GM19328 (cell line): ENCODE results near the gene EEFSEC.

Experiments used
- ATAC-seq: cut with Tn5 transposase; IDR thresholded peaks from one replicate; pipeline ENCODE4 v1.9.1; 2021; ENCODE audit warnings: mild to moderate bottlenecking, moderate library complexity; ENCODE audit not compliant: unreplicated experiment

Gene EEFSEC

GRCh38 chr3:128270559-128271492, 117.5 kb downstream of the EEFSEC start:
- ATAC-seq = no peak

- no peak for ATAC-seq
Measured at GRCh38 chr3:128271536-128272332, 118.5 kb downstream of the EEFSEC start.

DNA sequence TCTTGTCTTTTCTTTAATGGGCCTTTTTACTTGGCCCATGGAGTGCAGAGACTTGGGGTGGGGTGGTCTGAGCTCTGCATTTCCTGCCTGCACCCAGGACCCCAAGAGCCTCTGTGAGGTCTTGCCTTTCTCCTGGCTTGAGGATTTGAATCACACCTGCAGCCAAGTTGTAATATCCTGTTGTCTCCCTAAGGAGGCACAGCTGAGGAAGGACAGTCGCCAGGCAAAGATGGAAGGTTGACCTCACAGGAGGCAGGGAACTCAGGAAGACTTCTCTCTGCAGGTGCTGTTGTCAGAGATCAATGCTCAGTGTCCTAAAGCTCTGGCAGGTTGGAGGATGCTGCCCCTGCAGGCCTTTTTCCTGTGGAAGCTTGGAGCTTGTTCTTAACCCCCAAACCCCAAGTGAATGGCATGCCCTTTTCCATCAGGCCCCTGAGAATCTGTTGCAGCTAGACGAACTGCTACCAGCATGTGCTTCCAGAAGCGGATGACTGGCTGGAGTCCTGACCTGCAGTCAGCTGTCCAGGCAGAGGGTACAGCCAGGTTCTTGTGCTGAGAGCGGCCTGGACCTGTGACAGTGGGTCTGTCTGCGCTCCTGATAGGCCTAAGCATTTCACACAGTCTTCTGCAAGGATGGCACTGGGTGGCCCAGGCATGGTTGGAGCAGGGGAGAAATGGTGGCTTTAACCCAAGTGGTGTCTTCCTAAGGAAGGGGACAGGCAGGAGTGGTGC, 120.0 kb downstream of the EEFSEC start:
- ATAC-seq = no peak

DNA sequence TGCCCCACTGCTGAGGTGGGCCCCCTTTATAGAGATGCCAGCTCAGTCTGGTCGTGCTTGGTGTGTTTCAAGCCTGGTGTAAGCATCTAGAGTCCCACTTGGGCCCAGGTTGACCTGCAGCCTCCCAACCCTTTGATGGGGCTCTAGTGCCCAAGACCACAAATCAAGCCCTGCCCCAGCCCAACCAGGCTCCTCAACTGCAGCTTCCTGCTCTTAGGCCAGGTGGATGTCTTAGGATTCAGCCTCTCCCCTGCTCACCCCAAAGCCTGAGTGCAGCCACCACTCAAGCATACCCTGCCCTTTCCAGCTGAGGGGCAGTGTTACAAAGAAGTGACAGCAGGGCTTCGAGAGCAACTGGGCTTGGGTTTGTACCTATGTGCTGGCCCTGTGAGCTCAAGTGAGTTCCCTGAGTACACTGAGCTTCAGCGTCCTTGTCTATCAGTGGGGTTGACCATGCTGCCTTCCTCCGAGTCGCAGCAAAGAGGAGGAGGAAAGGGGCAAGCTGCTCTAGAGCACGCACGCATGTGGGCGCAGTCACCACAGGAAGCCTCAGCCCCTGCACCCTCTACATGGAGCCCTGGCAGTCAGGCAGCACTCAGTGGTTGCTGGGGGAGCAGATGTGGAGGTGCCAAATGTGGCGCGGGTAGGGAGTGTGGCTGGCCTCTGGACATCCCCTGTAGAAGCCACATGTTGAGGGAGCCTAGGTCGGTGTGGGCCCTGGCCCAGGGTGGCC, 120.7 kb downstream of the EEFSEC start:
- ATAC-seq = no peak

GRCh38 chr3:128274837-128275236, 121.6 kb downstream of the EEFSEC start:
- ATAC-seq = no peak

GRCh38 chr3:128275316-128276145, 122.2 kb downstream of the EEFSEC start:
- ATAC-seq = no peak

DNA sequence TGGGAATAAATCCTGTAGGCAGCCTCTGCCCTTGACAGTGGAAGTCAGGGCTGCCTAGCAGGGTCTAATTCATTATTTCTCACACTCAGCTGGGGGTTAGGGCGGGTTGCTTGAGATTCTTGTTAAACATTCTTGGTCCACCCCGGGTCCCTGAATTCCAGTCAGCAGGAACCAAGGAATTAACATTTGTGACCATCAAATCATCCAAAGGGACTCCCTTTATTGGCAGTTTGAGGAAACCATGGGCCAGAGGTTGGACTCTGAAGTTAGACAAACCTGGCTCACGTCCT, 122.8 kb downstream of the EEFSEC start:
- no peak for ATAC-seq

DNA sequence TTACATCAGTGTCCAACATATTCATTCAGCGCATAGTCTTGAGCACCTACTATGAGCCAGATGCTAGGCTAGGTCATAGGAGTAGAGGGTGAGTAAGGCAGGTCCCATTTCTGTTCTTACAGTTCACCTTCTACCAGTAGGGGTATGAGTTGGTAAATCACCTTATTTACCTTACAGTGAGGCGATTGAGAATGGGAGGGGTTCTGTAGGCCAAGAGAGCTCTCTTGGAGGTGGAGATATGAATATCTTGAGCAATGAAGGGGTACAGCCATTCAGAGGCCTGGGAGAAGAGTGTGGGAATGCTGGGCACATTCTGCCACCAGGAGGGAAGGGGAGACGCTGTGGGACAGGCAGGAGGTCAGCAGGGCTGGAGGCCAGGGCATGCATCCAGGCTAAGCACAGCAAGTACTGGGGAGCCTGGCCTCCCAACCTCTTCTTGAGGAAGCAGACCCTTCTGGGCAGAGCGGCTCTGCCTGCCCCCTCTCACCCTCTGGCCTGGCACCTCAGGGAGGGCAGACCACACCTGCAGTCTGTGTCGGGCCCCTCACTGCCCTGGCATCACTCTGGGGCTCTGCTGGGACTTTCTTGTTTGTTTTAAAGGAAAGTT, 123.4 kb downstream of the EEFSEC start:
- ATAC-seq = no peak

- ATAC-seq = no peak
Measured at GRCh38 chr3:128277378-128278069, 124.2 kb downstream of the EEFSEC start.

DNA sequence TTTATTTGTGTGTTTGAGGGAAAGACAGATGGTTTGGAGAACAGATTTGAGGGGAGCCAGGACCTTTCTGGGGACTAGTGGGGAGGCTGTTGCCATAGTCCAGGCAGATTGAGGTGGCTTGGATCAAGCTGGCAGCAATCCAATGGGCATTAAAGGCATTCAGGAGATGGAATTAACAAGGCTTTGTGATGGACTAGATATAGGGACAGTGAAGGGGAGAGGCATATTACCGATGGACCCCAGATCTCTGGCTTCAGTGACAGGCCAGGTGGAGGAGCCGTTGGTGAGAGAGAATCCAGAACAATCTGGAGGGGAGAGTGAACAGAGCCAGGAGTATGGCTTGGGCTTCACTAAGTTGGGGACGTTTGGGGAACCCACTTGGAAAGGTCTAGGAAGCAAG, 124.8 kb downstream of the EEFSEC start:
- no peak for ATAC-seq

- ATAC-seq = no peak
Measured at GRCh38 chr3:128278761-128279600, 125.7 kb downstream of the EEFSEC start.

GRCh38 chr3:128279601-128279880, 126.3 kb downstream of the EEFSEC start:
- ATAC-seq = no peak

GRCh38 chr3:128280481-128281052, 127.3 kb downstream of the EEFSEC start:
- ATAC-seq = no peak

DNA sequence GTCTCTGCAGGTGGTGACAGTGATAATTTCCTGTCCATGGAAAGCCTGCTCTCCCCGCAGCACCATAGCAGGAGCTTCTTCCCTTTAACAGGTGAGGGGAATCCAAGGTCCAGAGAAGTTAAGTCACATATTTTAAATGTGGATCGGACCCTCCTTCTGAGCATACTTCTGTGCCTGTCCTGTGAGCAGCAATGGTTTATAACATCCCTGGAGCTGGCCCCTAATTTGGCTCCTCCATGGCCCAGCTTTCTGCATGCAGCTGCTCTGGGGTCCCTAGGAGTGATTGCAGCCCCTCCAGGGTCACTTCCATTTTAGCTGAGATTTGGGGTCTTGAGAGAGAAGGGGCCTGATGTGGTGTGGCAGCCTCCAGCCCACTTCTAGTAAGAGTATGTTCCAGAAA, 127.8 kb downstream of the EEFSEC start:
- ATAC-seq = no peak

- no peak for ATAC-seq
Measured at GRCh38 chr3:128281461-128282367, 128.4 kb downstream of the EEFSEC start.

DNA sequence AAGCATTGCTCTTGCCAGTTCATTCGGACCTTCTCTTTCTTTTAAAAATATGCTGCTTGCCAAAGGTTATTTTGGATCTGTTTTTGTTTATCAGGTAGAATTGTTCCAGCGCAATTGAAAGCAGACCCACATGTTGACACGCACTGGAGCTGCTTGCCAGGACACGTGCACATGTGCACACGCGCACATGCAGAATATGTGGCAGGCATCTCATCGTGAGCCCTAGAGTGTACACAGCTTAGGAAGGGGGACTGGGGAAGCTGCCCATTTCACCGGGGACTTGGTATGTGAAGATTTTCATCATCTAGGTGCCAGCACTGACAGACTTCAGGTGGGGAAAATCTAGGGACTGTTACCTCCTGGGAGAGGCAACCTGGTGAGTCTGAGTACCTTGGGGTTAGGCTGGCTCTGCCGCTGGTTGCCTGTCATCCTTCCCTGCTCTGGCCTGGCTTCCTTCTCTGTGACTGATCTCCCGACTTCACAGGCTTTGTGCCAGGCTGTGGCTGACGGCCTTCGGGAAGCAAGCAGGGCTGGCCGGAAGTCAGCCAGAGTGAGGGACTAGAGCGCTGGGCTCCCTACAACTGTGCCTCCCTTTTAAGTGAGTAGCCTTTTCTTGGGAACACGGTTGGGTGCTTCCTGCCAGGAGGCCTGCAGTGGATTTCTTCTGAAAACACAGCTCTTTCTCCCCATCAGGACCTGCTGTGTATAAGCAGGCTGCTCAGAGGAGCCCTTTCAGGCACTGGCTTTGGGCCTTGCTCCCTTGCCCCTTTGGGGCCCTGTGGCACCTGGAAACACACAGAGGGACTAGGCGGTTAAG, 129.3 kb downstream of the EEFSEC start:
- no peak for ATAC-seq
